Left colon (tissue), 2 donors: Measurements from ENCODE around the gene ZDHHC11. TPM values are rescaled to one million over a fixed set of nuclear protein-coding genes. Genes with fewer than 3 reads are reported as not detected.
"Not testable (repeated sequence)": the region's sequence is repeated elsewhere in the genome, so short reads cannot be mapped to it uniquely, and the experiment has no call there.

Experiments
- ATAC-seq: fragments of 200-7000 bp; cut with Tn5 transposase; one replicate; pipeline ENCODE4 v1.9.1; 2020; ENCODE audit warnings: mild to moderate bottlenecking, moderate library complexity
- DNase-seq, 2 donors: peaks; one replicate each; pipeline ENCODE4 v3.0.0-alpha.2; 2020
- intact Hi-C, 2 donors: fragments of 100-400 bp; cut with DNase I in 1 of 2; cut with micrococcal nuclease in 1 of 2; formaldehyde crosslinking; loops; one replicate each; pipeline versions ENCODE4 v1.11.2 to v1.14.0; 2022; cut with DNase I, micrococcal nuclease
- total RNA-seq, 2 donors: library from RNA; stranded (reverse); fragmentation: NEBNext Ultra II Directional; extraction: Animal tissue kit (Norgen Biotek cat#: 25700); gene quantifications; one replicate each; pipeline ENCODE4 v1.2.1, GENCODE V29; 2021
- donor health status: DM: no; HTN: no; CAD: no.
- donor health status: DM: yes; HTN: yes; CAD: no.

ZDHHC11 gene
- total RNA-seq, 2 donors from 2014 or later, result 2.7 to 27.8 TPM

- DNase-seq (no peak), ATAC-seq (no peak)
- intact Hi-C loops, result no loop called here
These were observed 30.8 kb upstream of the ZDHHC11 start for GRCh38 chr5:881551-881935.

- ATAC-seq, result no peak
- no peak for DNase-seq
- intact Hi-C loops, result no loop called here
These were observed 30.2 kb upstream of the ZDHHC11 start for GRCh38 chr5:880816-881550.

- intact Hi-C loops, ATAC-seq, DNase-seq: not testable (repeated sequence)
These were observed 27.9 kb upstream of the ZDHHC11 start for GRCh38 chr5:878677-879076.

- no peak for ATAC-seq
- no peak for DNase-seq
These were observed 27.3 kb upstream of the ZDHHC11 start for GRCh38 chr5:878125-878524.

GRCh38 chr5:876398-877365, 25.9 kb upstream of the ZDHHC11 start:
- intact Hi-C loops, result no loop called here
- no peak for ATAC-seq
- no peak for DNase-seq

More at GRCh38 chr5:878125-878524, 27.3 kb upstream of the ZDHHC11 start:
- intact Hi-C loops, result no loop called here

GRCh38 chr5:875931-876330, 25.1 kb upstream of the ZDHHC11 start:
- intact Hi-C loops, result no loop called here
- DNase-seq, result no peak
- no peak for ATAC-seq

- DNase-seq (no peak), ATAC-seq (no peak)
- intact Hi-C loops, result no loop called here
These were observed 22.5 kb upstream of the ZDHHC11 start for GRCh38 chr5:873328-873727.

- DNase-seq (no peak), ATAC-seq (no peak)
- intact Hi-C loops, result no loop called here
These were observed 21.5 kb upstream of the ZDHHC11 start for GRCh38 chr5:872301-872700.

- ATAC-seq (no peak), DNase-seq (no peak)
- intact Hi-C loops, result no loop called here
These were observed 21.0 kb upstream of the ZDHHC11 start for GRCh38 chr5:871596-872298.

GRCh38 chr5:870956-871355, 20.2 kb upstream of the ZDHHC11 start:
- DNase-seq, result no peak
- ATAC-seq, result no peak
- intact Hi-C loops, result no loop called here

- DNase-seq, result no peak
- ATAC-seq, result no peak
- intact Hi-C loops, result no loop called here
These were observed 17.8 kb upstream of the ZDHHC11 start for GRCh38 chr5:868428-869135.

- intact Hi-C loops, result no loop called here
- peak in 1 of 2 donors; percentile 25 for DNase-seq
- ATAC-seq, result peak; percentile 64
These were observed 16.6 kb upstream of the ZDHHC11 start for GRCh38 chr5:867300-867870.

GRCh38 chr5:865771-866170, 15.0 kb upstream of the ZDHHC11 start:
- intact Hi-C loops, result no loop called here
- DNase-seq (no peak), ATAC-seq (no peak)

- intact Hi-C loops, result no loop called here
- DNase-seq (no peak), ATAC-seq (no peak)
These were observed 14.4 kb upstream of the ZDHHC11 start for GRCh38 chr5:865168-865521.

GRCh38 chr5:864492-865167, 13.8 kb upstream of the ZDHHC11 start:
- DNase-seq, result no peak
- ATAC-seq, result no peak
- intact Hi-C loops, result no loop called here

- no peak for ATAC-seq
- DNase-seq, result no peak
- intact Hi-C loops, result no loop called here
These were observed 12.5 kb upstream of the ZDHHC11 start for GRCh38 chr5:863244-863805.

GRCh38 chr5:862367-863243, 11.8 kb upstream of the ZDHHC11 start:
- ATAC-seq, result no peak
- intact Hi-C loops, result no loop called here
- no peak for DNase-seq
